GM19467 (cell line): Measurements from ENCODE around the gene OR8U1.
"Not testable (repeated sequence)": the region's sequence is repeated elsewhere in the genome, so short reads cannot be mapped to it uniquely, and the experiment has no call there.

Source experiments
- ATAC-seq: cut with Tn5 transposase; IDR thresholded peaks from one replicate; pipeline ENCODE4 v1.9.1; 2021; ENCODE audit warnings: mild to moderate bottlenecking, moderate library complexity; ENCODE audit not compliant: unreplicated experiment

Gene OR8U1

GRCh38 chr11:56375324-56375723 is at the start of gene OR8U1:
Gene OR8U1, plus strand, starts transcription at chr11:56375624. Its CDS starts 0 bp downstream, at chr11:56375624.
- ATAC-seq: no peak

- no peak for ATAC-seq
Observed at GRCh38 chr11:56331861-56332491, 43.4 kb upstream of the OR8U1 start.

DNA sequence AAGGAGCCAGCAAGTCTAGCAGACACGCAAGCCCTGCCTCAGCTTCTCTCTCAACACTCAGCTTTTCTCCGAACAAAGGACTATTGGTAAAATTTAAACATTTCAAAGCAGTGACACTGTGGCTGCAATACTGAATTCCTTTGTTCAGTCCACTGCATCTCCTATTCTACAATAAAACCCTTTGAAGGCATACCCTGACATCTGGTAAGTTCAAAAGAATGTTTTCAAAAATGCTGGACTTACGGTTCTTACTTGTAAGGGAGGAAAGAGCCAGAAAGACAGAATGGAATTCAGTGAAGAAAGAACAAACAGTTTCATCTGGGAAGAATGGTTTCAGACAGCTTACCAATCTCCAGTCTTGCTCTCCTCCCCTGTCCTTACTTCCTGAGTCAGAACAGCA is 42.3 kb upstream of the OR8U1 start:
- ATAC-seq: no peak

GRCh38 chr11:56340289-56340688 is 35.1 kb upstream of the OR8U1 start:
- ATAC-seq: no peak

DNA sequence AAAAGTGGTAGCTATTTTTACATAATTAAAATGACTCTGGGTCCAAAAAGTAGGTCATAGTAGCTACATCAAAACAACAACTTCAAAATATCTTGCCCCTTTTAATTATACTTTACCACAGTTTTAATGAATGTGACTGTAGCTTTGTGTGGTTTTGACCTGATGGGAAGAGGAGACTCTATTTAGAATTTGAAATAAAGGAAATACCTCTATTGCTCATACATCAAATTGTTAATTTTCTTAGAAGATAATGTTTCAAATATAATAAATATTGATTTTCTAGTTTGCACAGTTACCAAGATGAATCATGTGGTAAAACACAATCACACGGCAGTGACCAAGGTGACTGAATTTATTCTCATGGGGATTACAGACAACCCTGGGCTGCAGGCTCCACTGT is 29.7 kb upstream of the OR8U1 start, which contains the start of gene OR8K1:
Gene OR8K1, plus strand, starts transcription at position 301 of the 400 bp plus-strand sequence. Its CDS starts 0 bp downstream, at position 301.
- no peak for ATAC-seq

GRCh38 chr11:56353991-56354390 is 21.4 kb upstream of the OR8U1 start, which contains the start of gene OR8J1:
Gene OR8J1, plus strand, starts transcription at chr11:56354291. Its CDS starts 5,956 bp downstream, at chr11:56360247.
- no peak for ATAC-seq

GRCh38 chr11:56380120-56380519 is 4.7 kb downstream of the OR8U1 start:
- ATAC-seq: no peak

GRCh38 chr11:56394381-56394780 is 19.0 kb downstream of the OR8U1 start:
- ATAC-seq: no peak

GRCh38 chr11:56396047-56396446 is 20.6 kb downstream of the OR8U1 start:
- no peak for ATAC-seq

GRCh38 chr11:56401858-56402461 is 26.5 kb downstream of the OR8U1 start:
- not testable (repeated sequence) for ATAC-seq

DNA sequence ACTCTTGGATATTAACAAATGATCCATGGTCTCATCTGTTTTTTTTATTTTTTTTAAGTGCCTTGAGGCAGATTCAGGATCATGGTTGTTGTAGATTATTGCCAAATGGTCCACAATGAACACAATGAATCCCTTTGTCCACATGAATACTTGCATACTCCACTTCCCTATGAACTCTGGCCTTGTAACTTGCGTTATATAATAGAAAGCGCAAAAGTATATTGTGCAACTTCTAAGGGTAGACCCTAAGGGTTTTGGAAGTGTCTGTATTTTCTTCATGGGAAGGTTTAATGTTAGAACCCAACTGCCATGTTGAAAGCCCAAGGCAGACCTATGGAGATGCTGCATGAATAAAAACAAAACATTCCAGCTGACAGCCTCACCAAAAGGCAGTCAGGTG is 29.0 kb downstream of the OR8U1 start:
- ATAC-seq: no peak

- ATAC-seq: no peak
Observed at GRCh38 chr11:56410801-56411200, 35.4 kb downstream of the OR8U1 start.

DNA sequence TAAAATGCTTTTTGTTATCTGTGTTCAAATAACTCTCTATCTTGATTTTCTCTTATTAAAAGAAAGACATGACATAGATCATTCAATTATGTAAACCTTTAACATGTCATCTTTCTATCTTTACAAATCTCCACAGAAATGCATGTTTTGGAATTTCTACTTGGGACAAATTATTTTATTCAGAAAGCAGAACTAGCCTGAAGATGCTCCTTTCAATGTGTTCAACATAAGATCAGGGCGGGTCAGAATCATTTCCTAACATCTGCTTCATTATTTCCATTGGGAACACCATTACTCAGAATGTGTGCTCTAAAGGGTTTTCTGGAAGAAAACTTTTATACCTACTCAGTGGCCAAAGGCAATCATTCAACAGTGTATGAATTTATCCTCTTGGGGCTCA is 37.0 kb downstream of the OR8U1 start, which contains the start of gene OR5AL1:
Gene OR5AL1, plus strand, starts transcription at position 301 of the 400 bp plus-strand sequence.
- ATAC-seq: no peak
